HG03280 (cell line): Measurements from ENCODE around the gene C17orf50.

ENCODE experiments used
- ATAC-seq: cut with Tn5 transposase; IDR thresholded peaks from one replicate; pipeline ENCODE4 v1.9.1; 2021; ENCODE audit warnings: mild to moderate bottlenecking, moderate library complexity; ENCODE audit not compliant: unreplicated experiment

The C17orf50 gene

DNA sequence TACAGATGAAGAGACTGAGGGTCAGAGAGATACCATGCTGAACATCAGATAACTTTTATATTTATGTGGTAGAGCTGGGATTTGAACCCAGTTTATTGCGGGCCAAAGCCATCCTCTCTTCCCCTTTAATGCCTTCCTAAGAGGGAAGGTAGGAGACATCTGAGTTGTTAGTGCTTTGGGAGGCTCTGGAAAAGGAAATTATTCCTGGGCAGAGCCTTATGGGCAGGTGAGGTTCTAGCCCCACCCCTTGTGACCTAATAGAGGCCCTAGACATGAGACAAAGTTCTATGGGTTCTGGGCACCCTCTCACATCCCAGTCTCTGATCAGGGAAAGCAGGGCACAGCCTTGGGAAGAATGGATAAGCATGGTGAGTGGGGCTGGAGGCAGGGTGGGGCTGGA is at the start of gene C17orf50:
C17orf50 (plus strand) TSS at position 301 of the 400 bp plus-strand sequence; CDS start at position 356, 55 bp downstream.
- no peak for ATAC-seq

DNA sequence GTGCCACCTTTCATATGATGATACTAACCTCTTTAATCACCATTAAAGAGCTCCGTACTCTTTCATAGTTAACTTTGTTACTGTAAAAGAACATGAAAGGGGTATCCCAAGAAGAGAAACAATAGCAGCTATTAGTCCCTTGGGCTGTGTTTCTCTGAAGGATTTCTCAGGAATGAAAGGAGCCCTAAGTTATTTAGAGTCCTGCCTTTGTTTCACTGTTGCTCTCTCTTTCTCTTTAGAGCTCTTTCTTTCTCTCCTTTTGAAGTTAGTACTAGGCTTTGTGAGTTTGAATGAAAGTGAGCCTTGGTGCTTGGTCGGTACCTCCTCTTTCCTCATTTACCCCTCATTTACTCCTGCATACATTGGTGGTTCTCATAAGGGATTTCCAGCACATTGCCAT is 49.7 kb upstream of the C17orf50 start:
- ATAC-seq, result no peak

DNA sequence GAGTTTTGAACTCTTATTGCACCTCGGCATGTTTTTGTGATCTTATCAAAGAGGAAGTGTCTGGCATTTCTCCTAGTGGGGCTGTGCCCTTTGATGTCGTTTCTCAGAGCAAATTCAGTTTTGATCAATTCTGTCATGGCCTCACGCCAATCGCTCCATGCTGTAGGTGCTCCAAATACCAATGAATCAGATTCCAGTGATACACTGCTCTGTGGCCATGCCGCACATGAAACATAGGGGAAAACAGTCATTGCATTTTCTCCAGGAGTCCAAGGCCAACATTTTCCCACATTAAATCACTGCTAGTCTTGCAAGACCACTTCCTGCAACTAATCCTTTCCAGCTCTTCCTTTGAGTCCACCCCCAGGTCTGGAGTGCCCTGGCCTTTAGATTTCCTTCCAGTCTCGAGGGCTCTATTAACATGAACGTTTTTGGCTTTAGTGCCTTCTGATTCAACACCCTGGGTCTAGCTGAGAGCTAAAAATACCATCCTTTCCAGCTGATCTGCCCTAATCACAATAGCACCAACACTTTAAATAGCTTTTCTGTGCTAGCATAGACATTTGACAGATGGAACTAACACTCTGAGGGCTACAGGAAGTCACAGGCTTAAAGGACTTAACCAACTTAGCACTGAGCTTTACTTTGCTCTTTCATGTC is 47.5 kb upstream of the C17orf50 start:
- ATAC-seq, result no peak

- ATAC-seq, result no peak
Observed at GRCh38 chr17:35714988-35715387, 45.7 kb upstream of the C17orf50 start.

DNA sequence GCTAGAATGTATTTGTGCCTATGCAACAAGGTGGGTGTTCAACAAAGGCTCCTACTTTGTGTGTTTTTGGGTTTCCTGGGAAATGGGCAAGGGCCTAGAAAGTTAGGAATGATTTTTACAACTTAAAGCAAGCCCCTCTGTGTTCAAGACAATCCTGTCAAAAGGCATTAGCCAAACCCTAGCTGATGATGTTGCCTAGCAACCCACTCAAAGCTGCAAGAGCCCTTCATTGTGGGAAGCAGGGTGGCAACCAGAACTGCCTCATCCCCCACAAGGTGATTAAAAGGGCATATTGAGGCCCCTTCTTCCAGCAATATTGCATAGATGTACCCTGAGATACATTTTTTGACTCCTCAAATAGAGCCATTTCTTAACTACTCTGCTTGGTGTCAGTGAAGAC is 45.3 kb upstream of the C17orf50 start:
- ATAC-seq, result no peak

GRCh38 chr17:35716173-35716572 is 44.5 kb upstream of the C17orf50 start:
- no peak for ATAC-seq

DNA sequence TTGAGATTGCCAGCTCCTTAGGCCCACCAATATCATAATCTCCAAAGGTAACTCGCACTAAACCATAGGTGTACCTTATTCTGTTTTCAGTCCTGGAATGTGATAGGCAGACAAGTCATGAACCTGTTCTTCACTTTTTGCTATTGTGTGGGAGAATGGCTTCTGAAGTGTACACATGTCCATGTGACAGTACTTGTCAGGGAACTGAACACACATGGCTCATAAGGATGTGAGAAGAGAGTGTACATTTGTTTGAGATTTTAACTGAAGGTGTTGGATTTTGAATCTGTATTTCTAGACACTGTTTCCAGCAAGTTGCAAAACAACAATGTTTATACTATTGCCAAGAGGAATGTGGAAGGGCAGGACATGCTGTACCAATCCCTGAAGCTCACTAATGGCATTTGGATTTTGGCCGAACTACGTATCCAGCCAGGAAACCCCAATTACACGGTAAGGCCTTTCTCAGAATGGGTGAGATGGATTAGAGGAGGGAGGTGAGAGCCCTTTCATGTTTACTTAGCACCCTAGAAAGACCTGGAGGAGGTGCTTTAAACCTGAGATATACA is 43.7 kb upstream of the C17orf50 start:
- no peak for ATAC-seq

GRCh38 chr17:35717475-35717874 is 43.2 kb upstream of the C17orf50 start:
- ATAC-seq, result no peak

- ATAC-seq, result no peak
Observed at GRCh38 chr17:35723735-35724134, 37.0 kb upstream of the C17orf50 start.

DNA sequence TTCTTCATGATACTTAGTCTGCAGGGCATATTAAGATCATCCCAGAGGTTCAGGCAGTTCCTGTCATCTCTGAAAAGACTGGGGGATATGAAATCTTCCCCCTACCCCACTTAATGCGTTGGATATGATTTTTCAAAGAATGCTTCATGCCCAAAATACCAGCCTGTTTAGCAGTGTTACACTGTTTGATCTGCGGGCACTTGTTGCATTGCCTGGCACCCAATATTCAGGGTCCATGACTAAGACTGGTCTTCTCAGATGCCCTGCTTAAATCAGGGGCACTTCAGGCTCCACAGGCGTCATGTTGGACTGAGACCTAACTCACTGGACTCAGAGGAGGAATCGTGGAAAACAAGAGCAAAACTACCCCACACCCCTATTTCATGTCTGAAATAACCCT is 35.6 kb upstream of the C17orf50 start:
- no peak for ATAC-seq

GRCh38 chr17:35725802-35726126 is 34.9 kb upstream of the C17orf50 start:
- no peak for ATAC-seq

DNA sequence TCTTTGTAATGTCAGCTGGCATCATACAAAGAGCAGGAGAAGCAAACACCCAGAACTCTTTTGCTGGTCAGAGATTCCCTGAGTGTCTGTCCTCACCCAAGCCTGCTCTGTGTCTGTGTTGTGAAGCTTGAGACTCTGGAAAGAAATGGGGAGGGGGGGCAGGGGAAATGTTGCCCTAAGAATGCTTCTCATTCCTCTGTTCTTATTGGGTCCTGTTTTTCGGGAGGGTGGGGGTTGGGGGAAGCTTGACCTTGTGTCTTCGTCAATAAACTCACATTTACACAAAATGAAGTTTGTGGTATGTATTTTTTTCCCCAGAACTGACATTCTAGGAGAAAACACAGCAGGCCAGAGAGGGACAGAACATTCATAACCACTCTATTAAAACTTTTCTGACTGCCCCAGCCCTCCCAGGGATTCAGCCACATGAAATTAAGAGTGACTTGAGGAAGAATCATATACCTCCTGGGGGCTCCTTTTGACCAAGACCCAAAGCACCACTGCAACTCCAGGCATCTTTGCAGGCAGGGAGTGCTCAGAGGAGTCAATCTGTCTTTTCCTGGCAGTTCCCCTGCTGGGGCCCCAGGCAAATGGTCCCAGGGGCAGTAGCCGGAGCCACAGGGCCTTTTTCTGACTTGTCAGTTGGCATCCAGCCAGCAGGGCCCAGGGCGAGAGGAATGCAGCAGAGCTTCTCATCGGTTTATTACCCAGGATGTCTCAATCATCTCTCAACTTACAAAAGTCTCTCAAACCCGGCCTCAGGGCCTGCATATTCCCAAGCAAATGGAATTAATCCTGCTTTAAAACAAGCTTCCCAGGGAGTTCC is 34.3 kb upstream of the C17orf50 start:
- no peak for ATAC-seq

GRCh38 chr17:35726953-35727460 is 33.7 kb upstream of the C17orf50 start:
- ATAC-seq, result no peak

- ATAC-seq, result no peak
Observed at GRCh38 chr17:35727635-35728034, 33.1 kb upstream of the C17orf50 start.

GRCh38 chr17:35728551-35728950 is 32.1 kb upstream of the C17orf50 start:
- ATAC-seq, result no peak

GRCh38 chr17:35729405-35729833 is 31.3 kb upstream of the C17orf50 start:
- no peak for ATAC-seq

DNA sequence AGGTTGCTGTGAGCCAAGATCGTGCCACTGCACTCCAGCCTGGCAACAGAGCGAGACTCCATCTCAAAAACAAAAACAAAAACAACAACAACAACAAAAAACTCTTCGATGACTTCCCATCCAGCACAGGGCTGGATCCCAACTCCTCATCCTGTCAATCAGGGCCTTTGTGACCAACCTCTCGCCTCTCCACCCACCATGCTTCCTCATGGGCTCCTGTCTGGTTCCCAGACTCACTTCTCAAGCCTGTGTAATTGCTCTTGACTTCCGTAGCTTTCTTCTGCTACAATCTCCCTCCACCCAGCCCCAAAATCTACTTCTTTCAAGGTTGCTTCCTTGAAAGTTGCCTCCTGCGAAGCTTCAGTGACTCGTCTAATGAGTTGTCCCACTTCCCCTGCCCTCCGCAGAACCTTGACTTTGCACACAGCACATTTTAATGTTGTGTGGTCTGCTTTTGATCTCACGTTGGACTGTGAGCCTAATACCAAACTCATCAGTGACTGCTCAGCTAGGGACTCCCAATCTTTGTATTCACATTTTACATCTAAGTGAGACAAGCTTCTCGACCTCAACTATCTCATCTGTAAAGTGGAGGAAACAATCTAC is 30.2 kb upstream of the C17orf50 start:
- no peak for ATAC-seq

DNA sequence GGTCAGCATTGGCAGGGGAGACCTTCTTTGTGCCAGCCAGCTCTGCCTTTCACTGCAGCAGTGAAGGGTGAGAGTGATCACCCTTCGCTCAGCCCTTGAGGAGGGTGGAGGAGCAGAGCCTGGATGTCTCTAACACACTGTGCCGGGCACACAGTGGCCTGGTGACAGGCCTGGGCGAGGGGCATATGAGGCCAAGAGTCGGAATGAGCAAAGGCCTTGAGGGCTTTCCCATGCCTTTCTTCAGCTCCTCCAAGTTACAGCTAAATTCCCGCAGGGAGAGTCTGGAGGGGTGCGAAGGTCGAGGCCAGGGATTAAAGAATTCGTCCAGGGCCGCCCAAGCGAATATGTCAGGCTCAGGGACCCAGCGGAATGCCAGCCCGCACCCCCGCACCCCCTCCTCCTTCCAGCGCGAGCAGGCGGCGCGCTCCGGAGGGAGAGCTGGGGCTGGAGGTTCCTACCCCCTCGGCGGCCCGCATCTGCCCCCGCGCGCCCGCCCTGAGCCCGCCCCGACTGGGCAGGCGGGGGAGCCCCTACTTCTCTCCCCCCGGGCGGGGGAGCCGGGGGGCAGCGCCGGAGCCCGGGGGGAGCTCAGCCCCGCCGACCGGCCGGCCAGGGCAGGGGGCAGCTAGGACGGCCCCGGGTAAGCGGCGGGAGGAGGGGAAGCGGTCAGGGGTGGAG is 29.3 kb upstream of the C17orf50 start, which contains the start of gene RASL10B:
RASL10B (plus strand) TSS at position 401 of the 678 bp plus-strand sequence. CDS start 3,546 bp downstream, outside the sequence.
- no peak for ATAC-seq

- no peak for ATAC-seq
Observed at GRCh38 chr17:35731917-35732805, 28.5 kb upstream of the C17orf50 start.

DNA sequence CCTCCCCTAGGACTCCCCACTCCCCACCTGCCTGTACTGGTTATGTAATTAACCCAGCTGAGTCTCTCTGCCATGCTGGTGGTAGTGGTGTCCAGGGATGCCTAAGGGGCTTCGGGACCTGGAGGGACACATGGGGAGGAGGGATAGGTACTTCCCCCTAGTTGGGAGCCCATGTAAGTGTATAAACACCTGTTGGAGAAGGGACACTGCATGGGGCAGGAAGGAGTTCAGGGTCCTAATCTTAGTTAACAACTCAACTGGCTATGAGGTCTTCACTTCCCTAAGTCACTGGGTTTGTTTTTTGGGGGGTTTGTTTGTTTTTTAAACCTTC is 27.9 kb upstream of the C17orf50 start:
- no peak for ATAC-seq
